GM23248 (cell line): ENCODE measurements around the gene ARRDC1.

Experiments used
- EZH2 ChIP-seq: fragments of 200-600 bp; sonication (generic); IDR thresholded peaks from 2 replicates; pipeline ENCODE4 v1.6.1; 2018; ENCODE audit warnings: antibody characterized with exemption, mild to moderate bottlenecking; ENCODE audit not compliant: insufficient read depth, poor library complexity, severe bottlenecking
- EZH2phosphoT487 ChIP-seq: fragments of 200-600 bp; sonication (generic); IDR thresholded peaks from 2 replicates; pipeline ENCODE4 v1.6.1; 2018; ENCODE audit warnings: antibody characterized with exemption, moderate library complexity, mild to moderate bottlenecking, low read depth; ENCODE audit not compliant: insufficient read depth

DNA sequence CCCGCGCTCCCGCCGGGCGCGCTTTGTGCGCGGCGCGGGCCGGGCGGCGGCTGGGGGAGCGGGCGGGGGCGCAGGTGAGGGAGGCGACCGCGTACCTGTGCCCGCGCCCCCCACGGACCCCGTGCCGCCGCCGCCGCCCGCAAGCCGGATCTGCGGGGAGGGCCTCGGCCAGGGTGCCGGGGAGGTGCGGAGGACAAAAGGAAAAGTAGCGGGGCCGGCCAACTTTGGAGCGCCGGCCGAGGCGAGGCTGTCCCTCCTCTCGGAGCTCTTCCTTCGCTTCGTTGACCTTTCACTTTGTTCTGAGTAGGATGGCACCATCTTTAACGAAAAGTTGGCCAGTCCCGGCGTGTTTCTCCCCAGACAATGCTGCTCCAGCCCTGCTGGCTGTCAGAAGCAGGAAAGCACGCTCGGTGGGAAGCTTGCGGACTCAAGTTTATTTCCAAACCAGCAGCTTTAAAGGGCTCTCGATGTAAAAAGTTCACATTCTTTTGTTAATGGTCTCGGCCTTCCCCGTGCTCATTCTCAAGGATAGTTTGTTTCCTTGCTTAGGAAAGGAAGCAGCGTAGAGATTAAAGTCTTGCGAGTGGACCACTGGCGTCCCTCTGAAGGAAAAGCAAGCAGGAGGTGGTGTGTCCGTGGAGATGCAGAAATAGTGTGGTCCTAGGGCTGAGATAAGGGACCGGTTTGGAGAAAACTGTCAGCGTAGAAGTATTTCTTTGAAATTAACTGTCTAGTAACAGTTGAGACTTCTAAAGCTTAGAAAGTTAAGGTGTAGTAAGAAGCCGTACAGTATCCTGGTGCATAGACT is 14.0 kb downstream of the ARRDC1 start:
- TF ChIP-seq EZH2, result no peak
- no peak for TF ChIP-seq EZH2phosphoT487
